Stimulated activated CD4-positive, alpha-beta T cell treated with anti-CD3 and anti-CD28 coated beads, Interleukin-2, amount 100 ng/mL, for 4 hours (primary cell): ENCODE results near the gene BDKRB2.

ENCODE experiments used
- DNase-seq: peaks from one replicate; pipeline ENCODE4 v3.0.0-alpha.2; 2020; ENCODE audit warnings: low read depth

Gene BDKRB2

GRCh38 chr14:96198430-96199130, 6.1 kb upstream of the BDKRB2 start:
- DNase-seq = no peak

- DNase-seq = no peak
These were observed 3.5 kb upstream of the BDKRB2 start for GRCh38 chr14:96201157-96201556.

GRCh38 chr14:96201965-96202364, 2.7 kb upstream of the BDKRB2 start:
- no peak for DNase-seq

- no peak for DNase-seq
These were observed 2.1 kb upstream of the BDKRB2 start for GRCh38 chr14:96202441-96203094.

- DNase-seq = no peak
These were observed 1.5 kb upstream of the BDKRB2 start for GRCh38 chr14:96203116-96203515.

GRCh38 chr14:96203635-96204034, 1.0 kb upstream of the BDKRB2 start:
- no peak for DNase-seq

GRCh38 chr14:96205059-96205977, 679 bp downstream of the BDKRB2 start:
- no peak for DNase-seq

GRCh38 chr14:96205978-96206360, 1.3 kb downstream of the BDKRB2 start:
- DNase-seq = no peak

GRCh38 chr14:96206461-96206860, 1.8 kb downstream of the BDKRB2 start:
- no peak for DNase-seq

GRCh38 chr14:96207686-96208085, 3.0 kb downstream of the BDKRB2 start:
- DNase-seq = no peak

GRCh38 chr14:96208739-96209138, 4.1 kb downstream of the BDKRB2 start:
- DNase-seq = no peak

- DNase-seq = no peak
These were observed 7.5 kb downstream of the BDKRB2 start for GRCh38 chr14:96212140-96212539.

- no peak for DNase-seq
These were observed 8.3 kb downstream of the BDKRB2 start for GRCh38 chr14:96212896-96213295.

- no peak for DNase-seq
These were observed 9.3 kb downstream of the BDKRB2 start for GRCh38 chr14:96213871-96214465.

- DNase-seq = no peak
These were observed 10.2 kb downstream of the BDKRB2 start for GRCh38 chr14:96214793-96215192.

GRCh38 chr14:96215452-96216244, 11.0 kb downstream of the BDKRB2 start:
- DNase-seq = no peak

- no peak for DNase-seq
These were observed 12.0 kb downstream of the BDKRB2 start for GRCh38 chr14:96216627-96217026.

- DNase-seq = no peak
These were observed 12.8 kb downstream of the BDKRB2 start for GRCh38 chr14:96217376-96217913.

GRCh38 chr14:96221109-96221650, 16.5 kb downstream of the BDKRB2 start:
- no peak for DNase-seq

GRCh38 chr14:96221841-96222240, 17.2 kb downstream of the BDKRB2 start:
- DNase-seq = no peak

GRCh38 chr14:96224480-96225096, 19.9 kb downstream of the BDKRB2 start:
- DNase-seq = no peak
